ENCODE results near the gene MISP.

Gene MISP

GRCh38 chr19:791567-792305 lies 40.8 kb downstream of the MISP start:
- peaks cover 11% of the 10 kb centered on the region for H3K79me2 ChIP-seq (ENCODE audit: insufficient read depth, low read length)
- H3K27ac ChIP-seq (ENCODE audit: low read length), result no peak overlapping the region
- DNase-seq, result no peak
- no peaks in the 10 kb centered on the region for H4K20me1 ChIP-seq (ENCODE audit: insufficient read depth, low read length)
- H3K36me3 ChIP-seq (ENCODE audit: insufficient read depth, low read length), result no peaks in the 10 kb centered on the region; the same call in 1 of the 2 replicates
- no peak overlapping the region for H2AFZ ChIP-seq (ENCODE audit: low read depth, low read length)
- no peaks in the 10 kb centered on the region for H3K27me3 ChIP-seq (ENCODE audit: insufficient read depth, low read length, poor library complexity)
- TF ChIP-seq EZH2 (IDR thresholded peaks at IDR 0.05; ENCODE audit: borderline replicate concordance, low read depth, low read length, severe bottlenecking), result no peak
- TF ChIP-seq, protein P1, sequence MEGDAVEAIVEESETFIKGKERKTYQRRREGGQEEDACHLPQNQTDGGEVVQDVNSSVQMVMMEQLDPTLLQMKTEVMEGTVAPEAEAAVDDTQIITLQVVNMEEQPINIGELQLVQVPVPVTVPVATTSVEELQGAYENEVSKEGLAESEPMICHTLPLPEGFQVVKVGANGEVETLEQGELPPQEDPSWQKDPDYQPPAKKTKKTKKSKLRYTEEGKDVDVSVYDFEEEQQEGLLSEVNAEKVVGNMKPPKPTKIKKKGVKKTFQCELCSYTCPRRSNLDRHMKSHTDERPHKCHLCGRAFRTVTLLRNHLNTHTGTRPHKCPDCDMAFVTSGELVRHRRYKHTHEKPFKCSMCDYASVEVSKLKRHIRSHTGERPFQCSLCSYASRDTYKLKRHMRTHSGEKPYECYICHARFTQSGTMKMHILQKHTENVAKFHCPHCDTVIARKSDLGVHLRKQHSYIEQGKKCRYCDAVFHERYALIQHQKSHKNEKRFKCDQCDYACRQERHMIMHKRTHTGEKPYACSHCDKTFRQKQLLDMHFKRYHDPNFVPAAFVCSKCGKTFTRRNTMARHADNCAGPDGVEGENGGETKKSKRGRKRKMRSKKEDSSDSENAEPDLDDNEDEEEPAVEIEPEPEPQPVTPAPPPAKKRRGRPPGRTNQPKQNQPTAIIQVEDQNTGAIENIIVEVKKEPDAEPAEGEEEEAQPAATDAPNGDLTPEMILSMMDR (IDR thresholded peaks at IDR 0.05; ENCODE audit: borderline replicate concordance, extremely low read depth, low read length, poor library complexity, severe bottlenecking), result no peak
- no peak overlapping the region for H3K9ac ChIP-seq (ENCODE audit: low read depth, low read length)
- H3K4me3 ChIP-seq (ENCODE audit: low read depth in 1 of 2, low read length in 2 of 2), result no peak overlapping the region
- no peaks in the 10 kb centered on the region for H3K9me3 ChIP-seq (ENCODE audit: insufficient read depth, low read length, severe bottlenecking)
- H3K4me1 ChIP-seq (ENCODE audit: insufficient read depth, low read length), result peaks cover 9% of the 10 kb centered on the region
- no peak overlapping the region for H3K4me2 ChIP-seq (ENCODE audit: insufficient read depth, low read length)
- no peak for ATAC-seq (ENCODE audit: insufficient read depth, low read depth)

GRCh38 chr19:792306-792885 lies 41.5 kb downstream of the MISP start:
- no peak overlapping the region for H3K4me2 ChIP-seq (ENCODE audit: insufficient read depth, low read length)
- H4K20me1 ChIP-seq (ENCODE audit: insufficient read depth, low read length), result no peaks in the 10 kb centered on the region
- no peak overlapping the region for H3K9ac ChIP-seq (ENCODE audit: low read depth, low read length)
- peaks cover 9% of the 10 kb centered on the region for H3K4me1 ChIP-seq (ENCODE audit: insufficient read depth, low read length)
- H2AFZ ChIP-seq (ENCODE audit: low read depth, low read length), result no peak overlapping the region
- no peak for TF ChIP-seq EZH2 (IDR thresholded peaks at IDR 0.05; ENCODE audit: borderline replicate concordance, low read depth, low read length, severe bottlenecking)
- TF ChIP-seq, protein P1 (IDR thresholded peaks at IDR 0.05; ENCODE audit: borderline replicate concordance, extremely low read depth, low read length, poor library complexity, severe bottlenecking), result no peak
- no peak overlapping the region for H3K4me3 ChIP-seq (ENCODE audit: low read depth in 1 of 2, low read length in 2 of 2)
- peaks cover 12% of the 10 kb centered on the region for H3K79me2 ChIP-seq (ENCODE audit: insufficient read depth, low read length)
- no peaks in the 10 kb centered on the region for H3K9me3 ChIP-seq (ENCODE audit: insufficient read depth, low read length, severe bottlenecking)
- no peaks in the 10 kb centered on the region; the same call in 1 of the 2 replicates for H3K36me3 ChIP-seq (ENCODE audit: insufficient read depth, low read length)
- no peak overlapping the region for H3K27ac ChIP-seq (ENCODE audit: low read length)
- no peaks in the 10 kb centered on the region for H3K27me3 ChIP-seq (ENCODE audit: insufficient read depth, low read length, poor library complexity)
- no peak for ATAC-seq (ENCODE audit: insufficient read depth, low read depth)
- no peak for DNase-seq

GRCh38 chr19:793806-794205 lies 42.9 kb downstream of the MISP start:
- TF ChIP-seq, protein P1 (IDR thresholded peaks at IDR 0.05; ENCODE audit: borderline replicate concordance, extremely low read depth, low read length, poor library complexity, severe bottlenecking), result no peak
- TF ChIP-seq EZH2 (IDR thresholded peaks at IDR 0.05; ENCODE audit: borderline replicate concordance, low read depth, low read length, severe bottlenecking), result no peak
- Histone ChIP-seq H3K9ac (ENCODE audit: low read depth, low read length) (no peak overlapping the region), H3K9me3 (ENCODE audit: insufficient read depth, low read length, severe bottlenecking) (no peaks in the 10 kb centered on the region), H2AFZ (ENCODE audit: low read depth, low read length) (no peak overlapping the region), H3K27ac (ENCODE audit: low read length) (no peak overlapping the region), H3K79me2 (ENCODE audit: insufficient read depth, low read length) (peaks cover 26% of the 10 kb centered on the region), H3K4me1 (ENCODE audit: insufficient read depth, low read length) (peaks cover 13% of the 10 kb centered on the region), H3K27me3 (ENCODE audit: insufficient read depth, low read length, poor library complexity) (no peaks in the 10 kb centered on the region), H3K4me3 (ENCODE audit: low read depth in 1 of 2, low read length in 2 of 2) (no peak overlapping the region), H3K4me2 (ENCODE audit: insufficient read depth, low read length) (no peak overlapping the region), H4K20me1 (ENCODE audit: insufficient read depth, low read length) (peaks cover 9% of the 10 kb centered on the region), H3K36me3 (ENCODE audit: insufficient read depth, low read length) (peaks cover 10% of the 10 kb centered on the region)
- no peak for ATAC-seq (ENCODE audit: insufficient read depth, low read depth)
- DNase-seq, result no peak

All from DND-41 (cell line).